Stomach (tissue), 4 donors: ENCODE measurements around the gene CDC42EP5.

Experiments
- EP300 ChIP-seq: sonication (generic); formaldehyde crosslinking; IDR thresholded peaks from one replicate; pipeline ENCODE4 v1.6.1; 2017; ENCODE audit warnings: antibody characterized with exemption
- POLR2A ChIP-seq, 4 donors: fragments of 450-650 bp; IDR thresholded peaks; one replicate each; pipeline ENCODE4 v1.6.1; 2016; ENCODE audit warnings: antibody characterized with exemption in 4 of 4, control low read depth in 2 of 4, mild to moderate bottlenecking in 1 of 4, moderate library complexity in 1 of 4
- POLR2AphosphoS5 ChIP-seq, 3 donors: sonication (generic); formaldehyde crosslinking; IDR thresholded peaks; one replicate each; pipeline ENCODE4 v1.6.1; 2016; ENCODE audit warnings: antibody characterized with exemption in 3 of 3
- TF ChIP-seq, protein P1 (sequence below), 7 experiments: fragments of 450-650 bp in 4 of 7; fragments of 200-600 bp in 3 of 7; sonication (generic) in 3 of 7; IDR thresholded peaks; one replicate each; pipeline ENCODE4 v1.5.1; 2016 to 2019; ENCODE audit warnings: antibody characterized with exemption in 7 of 7, control low read depth in 2 of 7, mild to moderate bottlenecking in 1 of 7

DNA sequence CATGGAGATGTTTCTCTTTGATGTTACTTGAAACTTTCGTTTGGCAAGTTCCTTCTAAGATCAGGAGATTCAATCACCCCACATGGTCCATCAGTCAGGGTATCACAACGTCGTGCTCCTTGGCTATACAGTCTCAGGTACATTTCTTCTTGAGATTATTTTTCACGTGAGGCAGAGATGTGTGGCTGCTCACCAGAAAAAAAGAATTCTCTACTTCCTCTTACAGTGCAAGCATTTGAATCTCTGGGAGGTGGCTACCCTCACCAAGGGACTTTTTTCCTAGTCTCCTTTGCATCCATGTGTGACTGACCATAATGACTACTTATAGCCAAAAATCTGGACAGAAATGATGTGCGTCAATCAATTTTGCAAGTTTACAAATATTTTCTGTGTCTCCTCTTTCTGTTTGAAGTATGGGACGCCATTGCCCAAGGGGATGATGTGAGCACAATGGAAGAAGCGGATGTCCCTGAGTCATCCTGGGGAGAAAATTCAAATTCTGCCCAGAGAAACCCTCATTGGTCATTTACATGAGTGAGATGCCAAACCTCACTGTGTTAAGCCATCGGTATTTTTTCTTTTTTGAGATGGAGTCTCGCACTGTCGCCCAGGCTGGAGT lies 21.0 kb upstream of the CDC42EP5 start:
- TF ChIP-seq, protein P1, sequence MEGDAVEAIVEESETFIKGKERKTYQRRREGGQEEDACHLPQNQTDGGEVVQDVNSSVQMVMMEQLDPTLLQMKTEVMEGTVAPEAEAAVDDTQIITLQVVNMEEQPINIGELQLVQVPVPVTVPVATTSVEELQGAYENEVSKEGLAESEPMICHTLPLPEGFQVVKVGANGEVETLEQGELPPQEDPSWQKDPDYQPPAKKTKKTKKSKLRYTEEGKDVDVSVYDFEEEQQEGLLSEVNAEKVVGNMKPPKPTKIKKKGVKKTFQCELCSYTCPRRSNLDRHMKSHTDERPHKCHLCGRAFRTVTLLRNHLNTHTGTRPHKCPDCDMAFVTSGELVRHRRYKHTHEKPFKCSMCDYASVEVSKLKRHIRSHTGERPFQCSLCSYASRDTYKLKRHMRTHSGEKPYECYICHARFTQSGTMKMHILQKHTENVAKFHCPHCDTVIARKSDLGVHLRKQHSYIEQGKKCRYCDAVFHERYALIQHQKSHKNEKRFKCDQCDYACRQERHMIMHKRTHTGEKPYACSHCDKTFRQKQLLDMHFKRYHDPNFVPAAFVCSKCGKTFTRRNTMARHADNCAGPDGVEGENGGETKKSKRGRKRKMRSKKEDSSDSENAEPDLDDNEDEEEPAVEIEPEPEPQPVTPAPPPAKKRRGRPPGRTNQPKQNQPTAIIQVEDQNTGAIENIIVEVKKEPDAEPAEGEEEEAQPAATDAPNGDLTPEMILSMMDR (IDR thresholded peaks at IDR 0.05): no peak
- TF ChIP-seq POLR2A (IDR thresholded peaks at IDR 0.05): no peak
- no peak for TF ChIP-seq POLR2AphosphoS5 (IDR thresholded peaks at IDR 0.05)
- no peak for TF ChIP-seq EP300
